Muscle of leg (tissue), 11 donors: ENCODE results near the gene NXPH3. TPM values are rescaled to one million over a fixed set of nuclear protein-coding genes. Genes with fewer than 3 reads are reported as not detected.

Source experiments
- DNase-seq: peaks from one replicate; pipeline ENCODE4 v3.0.0; 2013
- H3K27ac ChIP-seq: one replicate; pipeline ENCODE4 v1.5.1; 2013; ENCODE audit warnings: mild to moderate bottlenecking, low read length, control low read depth
- H3K27me3 ChIP-seq: one replicate; pipeline ENCODE4 v1.6.1; 2013; ENCODE audit warnings: low read length; ENCODE audit not compliant: control insufficient read depth, insufficient read depth
- H3K36me3 ChIP-seq: one replicate; pipeline ENCODE4 v1.6.1; 2013; ENCODE audit warnings: low read length; ENCODE audit not compliant: control insufficient read depth, insufficient read depth
- H3K4me1 ChIP-seq: one replicate; pipeline ENCODE4 v1.6.1; 2013; ENCODE audit warnings: low read length; ENCODE audit not compliant: control insufficient read depth, insufficient read depth
- H3K4me3 ChIP-seq: one replicate; pipeline ENCODE4 v1.5.1; 2013; ENCODE audit warnings: low read length, control low read depth
- H3K9me3 ChIP-seq: replicated peaks from 2 replicates; pipeline ENCODE4 v1.6.1; 2013; ENCODE audit warnings: low read depth, low read length; ENCODE audit not compliant: control insufficient read depth
- WGBS: methylation state at CpG from one replicate; pipeline ENCODE4 v1.1.5; 2013; ENCODE audit warnings: missing lambda C conversion rate; ENCODE audit not compliant: insufficient coverage; 5-methylcytosine and 5-hydroxymethylcytosine counted together
- polyA plus RNA-seq, 8 donors: library from polyadenylated mRNA; unstranded; fragments of 120-200 nt; gene quantifications; one replicate each; pipeline versions ENCODE4 v1.2.1 to v1.2.3, GENCODE V29; 2013; ENCODE audit warnings: inconsistent platforms in 1 of 8, low replicate concordance in 1 of 8; ENCODE audit not compliant: insufficient read length in 8 of 8, insufficient read depth in 1 of 8
- total RNA-seq: library from RNA; stranded (reverse); fragments of 120-200 nt; gene quantifications from one replicate; pipeline ENCODE4 v1.2.4, GENCODE V29; 2013

Gene NXPH3
- total and polyA plus RNA-seq, 9 donors = 1.1 to 2.5 (median 1.5) TPM

DNA sequence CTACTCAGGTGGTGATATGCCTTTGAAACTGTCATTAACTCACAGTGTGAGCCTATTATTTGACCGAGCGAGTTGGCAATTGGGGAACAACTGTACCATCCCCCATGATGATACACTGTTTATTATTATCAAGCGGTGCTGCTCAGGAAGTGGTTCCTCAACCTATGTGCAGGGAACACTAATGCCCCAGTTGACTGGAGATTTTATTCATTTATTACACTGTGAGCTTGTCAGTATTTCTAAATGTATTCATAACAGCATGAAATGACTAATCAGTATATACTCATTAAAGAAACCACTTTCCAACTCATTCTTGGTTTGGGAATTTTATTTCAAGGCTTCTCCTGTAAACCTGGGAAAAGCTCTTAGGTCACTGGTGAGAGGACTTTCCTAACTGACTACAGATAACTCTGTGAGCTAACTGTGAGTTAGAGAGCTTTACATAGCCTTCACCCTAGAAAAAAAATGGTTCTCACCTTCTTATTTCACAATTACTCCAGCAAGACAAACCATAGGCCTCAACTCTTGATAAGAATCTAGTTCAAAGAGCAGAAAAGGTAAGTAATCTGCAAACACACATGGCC, 42.4 kb downstream of the NXPH3 start:
- Histone ChIP-seq H3K27ac (no peak overlapping the region), H3K4me1 (peaks cover 6% of the 10 kb centered on the region), H3K36me3 (peaks cover 61% of the 10 kb centered on the region), H3K9me3 (no peaks in the 10 kb centered on the region), H3K4me3 (no peak overlapping the region), H3K27me3 (no peaks in the 10 kb centered on the region)
- WGBS = 79% methylated on average over 2 of the region's 3 CpGs
- no peak for DNase-seq

GRCh38 chr17:49621420-49621819, 45.7 kb downstream of the NXPH3 start:
- DNase-seq = no peak
- Histone ChIP-seq H3K4me3 (no peak overlapping the region), H3K27ac (no peak overlapping the region), H3K36me3 (peaks cover 54% of the 10 kb centered on the region), H3K4me1 (peaks cover 6% of the 10 kb centered on the region), H3K9me3 (no peaks in the 10 kb centered on the region), H3K27me3 (no peaks in the 10 kb centered on the region)

GRCh38 chr17:49621946-49622529, 46.4 kb downstream of the NXPH3 start:
- Histone ChIP-seq H3K4me3 (no peak overlapping the region), H3K36me3 (peaks cover 48% of the 10 kb centered on the region), H3K27me3 (no peaks in the 10 kb centered on the region), H3K27ac (no peak overlapping the region), H3K4me1 (no peaks in the 10 kb centered on the region), H3K9me3 (no peaks in the 10 kb centered on the region)
- whole genome bisulfite sequencing = no CpG with 5 or more reads among the region's 2 CpGs
- no peak for DNase-seq

DNA sequence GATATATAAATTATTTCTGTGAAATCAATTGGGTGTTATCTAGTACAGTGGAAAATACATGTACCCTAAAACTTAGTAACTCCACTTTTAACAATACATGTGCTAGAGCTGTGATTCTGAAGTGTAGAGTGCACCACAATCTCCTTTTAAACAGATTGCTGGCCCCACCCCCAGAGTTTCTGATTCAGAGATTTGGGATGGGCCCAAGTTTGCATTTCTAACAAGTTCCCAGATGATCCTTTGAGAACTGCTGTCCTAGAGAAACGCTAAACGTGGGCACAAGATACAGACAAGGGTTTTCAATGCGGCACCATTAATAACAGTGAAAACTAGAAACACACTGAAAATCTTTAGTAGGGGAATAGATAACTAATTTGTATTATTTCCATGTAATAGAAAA, 49.2 kb downstream of the NXPH3 start:
- H3K4me1 ChIP-seq = no peaks in the 10 kb centered on the region
- no peak overlapping the region for H3K27ac ChIP-seq
- no peak overlapping the region for H3K4me3 ChIP-seq
- whole genome bisulfite sequencing = no CpG with 5 or more reads among the region's 3 CpGs
- no peaks in the 10 kb centered on the region for H3K9me3 ChIP-seq
- H3K36me3 ChIP-seq = peaks cover 26% of the 10 kb centered on the region
- H3K27me3 ChIP-seq = no peaks in the 10 kb centered on the region
- DNase-seq = no peak

DNA sequence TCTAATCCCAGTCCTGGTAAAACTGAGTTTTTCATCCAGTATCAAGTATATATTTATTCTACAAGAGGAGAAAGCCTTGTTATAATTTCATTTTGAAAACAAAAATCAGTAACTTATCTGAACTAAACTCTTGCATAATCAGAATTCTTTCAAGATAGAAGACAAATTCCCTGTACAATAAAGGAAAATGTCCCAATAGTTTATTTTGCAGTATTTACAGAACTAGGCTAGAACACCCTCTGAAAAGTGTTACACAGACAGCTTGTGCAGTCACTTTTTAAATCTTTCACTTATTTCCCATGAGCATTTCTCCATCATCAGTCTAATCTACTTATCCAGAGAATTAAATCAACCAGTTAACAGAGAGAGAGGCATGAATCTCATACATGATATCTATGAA, 53.8 kb downstream of the NXPH3 start:
- Histone ChIP-seq H3K4me3 (no peak overlapping the region), H3K4me1 (peaks cover 7% of the 10 kb centered on the region), H3K27ac (no peak overlapping the region), H3K36me3 (no peaks in the 10 kb centered on the region), H3K9me3 (no peaks in the 10 kb centered on the region), H3K27me3 (no peaks in the 10 kb centered on the region)
- no peak for DNase-seq

DNA sequence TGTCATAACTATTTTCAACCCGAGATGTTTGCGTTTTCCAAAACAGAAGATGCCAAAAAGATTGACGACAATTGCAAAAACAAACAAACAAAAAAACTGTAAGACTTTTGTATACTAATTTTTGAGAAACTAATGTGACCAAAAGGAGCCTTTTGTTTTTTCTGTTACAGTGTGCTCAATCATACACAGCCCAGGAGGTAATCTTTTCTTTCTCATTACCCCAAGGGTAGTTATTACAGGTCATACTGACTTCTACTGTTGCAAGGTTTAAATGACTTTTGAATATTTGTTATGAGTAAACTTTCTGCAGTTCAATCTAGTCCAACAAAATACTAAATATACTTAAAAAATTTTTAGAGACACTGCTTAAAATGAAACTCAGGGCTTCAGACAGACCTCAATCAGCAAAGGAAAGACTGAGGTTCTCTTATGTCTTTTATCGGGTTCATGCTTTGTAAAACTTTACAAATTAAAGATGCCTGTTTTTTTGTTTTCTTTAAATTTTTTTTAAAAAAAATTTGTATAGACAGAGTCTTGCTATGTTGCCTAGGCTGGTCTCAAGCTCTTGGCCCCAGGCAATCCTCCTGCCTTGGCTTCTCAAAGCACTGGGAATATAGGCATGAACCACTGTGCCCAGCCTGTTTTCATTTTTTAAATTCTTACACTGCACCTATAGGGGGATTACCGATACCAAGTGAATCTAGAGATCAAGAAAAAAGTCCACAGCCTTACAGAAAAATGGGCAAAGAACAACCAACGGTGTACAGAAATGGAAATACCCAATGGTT, 54.6 kb downstream of the NXPH3 start:
- Histone ChIP-seq H3K9me3 (no peaks in the 10 kb centered on the region), H3K27me3 (no peaks in the 10 kb centered on the region), H3K36me3 (no peaks in the 10 kb centered on the region), H3K4me3 (no peak overlapping the region), H3K27ac (no peak overlapping the region), H3K4me1 (peaks cover 8% of the 10 kb centered on the region)
- DNase-seq = no peak
- WGBS = no CpG with 5 or more reads among the region's 6 CpGs

GRCh38 chr17:49631496-49631895, 55.8 kb downstream of the NXPH3 start:
- DNase-seq = no peak
- Histone ChIP-seq H3K4me1 (peaks cover 8% of the 10 kb centered on the region), H3K9me3 (no peaks in the 10 kb centered on the region), H3K27me3 (no peaks in the 10 kb centered on the region), H3K4me3 (no peak overlapping the region), H3K27ac (no peak overlapping the region), H3K36me3 (no peaks in the 10 kb centered on the region)
- 100% methylated on average over 1 of the region's 1 CpG for WGBS

Other genes starting within 250 kb of the NXPH3 start
- gene ZNF652, start 213.6 kb upstream of the NXPH3 start, total RNA-seq = 34.7 TPM
- 10 to 100 TPM; 12.6 to 19.6 (median 16.8) TPM for gene ZNF652, start 213.6 kb upstream of the NXPH3 start, polyA plus RNA-seq
- 111 TPM for gene PHB1, start 161.0 kb upstream of the NXPH3 start, total RNA-seq
- gene PHB1, start 161.0 kb upstream of the NXPH3 start, polyA plus RNA-seq = 100 to 1,000 TPM; 141 to 178 (median 150) TPM
- 37.8 TPM for gene NGFR, start 80.6 kb upstream of the NXPH3 start, total RNA-seq
- gene NGFR, start 80.6 kb upstream of the NXPH3 start, polyA plus RNA-seq = 100 to 1,000 TPM in 1 of 8 donors, 10 to 100 TPM in 7; 34.7 to 115 (median 64.6) TPM
- gene SPOP, start 102.2 kb downstream of the NXPH3 start, total RNA-seq = 57.3 TPM
- gene SPOP, start 102.2 kb downstream of the NXPH3 start, polyA plus RNA-seq = 10 to 100 TPM; 46.9 to 59.7 (median 52.2) TPM
- gene SLC35B1, start 132.1 kb downstream of the NXPH3 start, total RNA-seq = 38.8 TPM
- gene SLC35B1, start 132.1 kb downstream of the NXPH3 start, polyA plus RNA-seq = 10 to 100 TPM; 42.4 to 60.5 (median 51.9) TPM
- gene FAM117A, start 188.3 kb downstream of the NXPH3 start, total RNA-seq = 9.8 TPM
- gene FAM117A, start 188.3 kb downstream of the NXPH3 start, polyA plus RNA-seq = 10 to 100 TPM; 15.8 to 23.6 (median 17.7) TPM
- gene KAT7, start 212.8 kb downstream of the NXPH3 start, total RNA-seq = 30.9 TPM
- gene KAT7, start 212.8 kb downstream of the NXPH3 start, polyA plus RNA-seq = 10 to 100 TPM; 25.0 to 31.8 (median 26.0) TPM